ENCODE results near the gene IFT80. TPM values are rescaled to one million over a fixed set of nuclear protein-coding genes. Genes with fewer than 3 reads are reported as not detected.

Gene IFT80
- total and polyA plus RNA-seq, 2 donors (not counting 3 experiments of a cell fraction or from before 2014, with no cell fraction given), result 7.3 to 22.5 TPM

GRCh38 chr3:160287666-160288065, 111.4 kb downstream of the IFT80 start:
- H4K20me1 ChIP-seq (replicated peaks; ENCODE audit: control insufficient read depth, extremely low read depth, insufficient read depth, low read length), result no peaks in the 10 kb centered on the region
- H3K9me3 ChIP-seq (replicated peaks; ENCODE audit: control insufficient read depth, insufficient read depth, low read length), result no peaks in the 10 kb centered on the region
- FAIRE-seq, result no peak
- H3K79me2 ChIP-seq (ENCODE audit: control insufficient read depth, insufficient read depth, low read length), result no peaks in the 10 kb centered on the region
- no peaks in the 10 kb centered on the region for H3K27me3 ChIP-seq (ENCODE audit: control insufficient read depth in 2 of 2, insufficient read depth in 2 of 2, low read length in 2 of 2)
- H3K36me3 ChIP-seq (ENCODE audit: control insufficient read depth in 2 of 2, extremely low read depth in 1 of 2, insufficient read depth in 2 of 2, low read length in 2 of 2), result no peaks in the 10 kb centered on the region
- H2AFZ ChIP-seq (ENCODE audit: low read depth, low read length), result no peak overlapping the region
- H3K4me1 ChIP-seq (ENCODE audit: control insufficient read depth, extremely low read depth, insufficient read depth, low read length), result no peaks in the 10 kb centered on the region
- dilution Hi-C loops (cut with MboI; ENCODE audit: extremely low pct_ligation_motif_present, low sequenced_read_pairs), result no loop called here
- POLR2A ChIA-PET, result no interaction called here
- no TSS peak for BruUV-seq (replicated peaks)
- no peak for DNase-seq (ENCODE audit: low read depth, low spot score)
- H3K4me3 ChIP-seq (replicated peaks in 1 of 3; ENCODE audit: insufficient read depth in 1 of 3, low read depth in 1 of 3, low read length in 3 of 3), result no peak overlapping the region
- no peak overlapping the region for H3K4me2 ChIP-seq (ENCODE audit: insufficient read depth, low read length)
- no peaks in the 10 kb centered on the region for H3K9me1 ChIP-seq (replicated peaks; ENCODE audit: control insufficient read depth, extremely low read depth, insufficient read depth, low read length)
- H3K27ac ChIP-seq (ENCODE audit: insufficient read depth, low read depth, low read length), result no peak overlapping the region
- no peak overlapping the region for H3K9ac ChIP-seq (replicated peaks; ENCODE audit: extremely low read depth, insufficient read depth, low read length)
- TF ChIP-seq CTCF (IDR thresholded peaks at IDR 0.05; ENCODE audit: extremely low read depth in 1 of 2, insufficient read depth in 1 of 2, low read depth in 1 of 2, low read length in 2 of 2), result no peak
- no peak for TF ChIP-seq GATA2 (IDR thresholded peaks at IDR 0.05; ENCODE audit: insufficient read depth, insufficient read length, low read depth, low read length)
- TF ChIP-seq MAX (IDR thresholded peaks at IDR 0.05; ENCODE audit: insufficient read depth, insufficient read length), result no peak
- no peak for TF ChIP-seq FOS (IDR thresholded peaks at IDR 0.05; ENCODE audit: borderline replicate concordance, insufficient read depth, low read length)
- TF ChIP-seq POLR2A (IDR thresholded peaks at IDR 0.05; ENCODE audit: low read depth, low read length), result no peak
- no peak for TF ChIP-seq MYC (IDR thresholded peaks at IDR 0.05; ENCODE audit: low read depth, low read length)
- no peak for TF ChIP-seq POLR2AphosphoS5 (IDR thresholded peaks at IDR 0.05; ENCODE audit: insufficient read depth, low read depth, low read length)
- no peak for TF ChIP-seq EZH2 (IDR thresholded peaks at IDR 0.05; ENCODE audit: borderline replicate concordance, low read depth, low read length, severe bottlenecking)
- TF ChIP-seq JUN (IDR thresholded peaks at IDR 0.05; ENCODE audit: borderline replicate concordance, insufficient read depth, insufficient read length, low read depth), result no peak
- CTCF ChIA-PET, result no interaction called here
- intact Hi-C loops (cut with micrococcal nuclease), result no loop called here

All from endothelial cell of umbilical vein (primary cell).